Spinal cord (tissue), 10 donors: ENCODE measurements around the gene SEMA3C. TPM values are rescaled to one million over a fixed set of nuclear protein-coding genes. Genes with fewer than 3 reads are reported as not detected.

ENCODE experiments used
- DNase-seq, 6 donors: peaks; one replicate each; pipeline versions ENCODE4 v3.0.0 to v3.0.0-alpha.2; 2013 to 2015; ENCODE audit warnings: low spot score in 6 of 6, low read depth in 4 of 6
- H3K27ac ChIP-seq: one replicate; pipeline ENCODE4 v1.5.1; 2013; ENCODE audit warnings: low read depth, low read length, control low read depth
- H3K27me3 ChIP-seq: one replicate; pipeline ENCODE4 v1.6.1; 2013; ENCODE audit warnings: low read length; ENCODE audit not compliant: control insufficient read depth, insufficient read depth
- H3K36me3 ChIP-seq: one replicate; pipeline ENCODE4 v1.6.1; 2013; ENCODE audit warnings: low read length; ENCODE audit not compliant: control insufficient read depth, insufficient read depth
- H3K4me1 ChIP-seq: one replicate; pipeline ENCODE4 v1.6.1; 2013; ENCODE audit warnings: low read length; ENCODE audit not compliant: control insufficient read depth, insufficient read depth
- H3K4me3 ChIP-seq: one replicate; pipeline ENCODE4 v1.5.1; 2013; ENCODE audit warnings: low read depth, low read length, control low read depth
- H3K9me3 ChIP-seq: one replicate; pipeline ENCODE4 v1.6.1; 2013; ENCODE audit warnings: low read length; ENCODE audit not compliant: control insufficient read depth, insufficient read depth
- WGBS: methylation state at CpG from one replicate; pipeline ENCODE4 v1.1.5; 2013; ENCODE audit warnings: missing lambda C conversion rate; ENCODE audit not compliant: insufficient coverage; 5-methylcytosine and 5-hydroxymethylcytosine counted together
- polyA plus RNA-seq, 2 donors: library from polyadenylated mRNA; unstranded; fragments of 120-200 nt; gene quantifications; one replicate each; pipeline ENCODE4 v1.2.1, GENCODE V29; 2013; ENCODE audit not compliant: insufficient read length in 2 of 2
- total RNA-seq, 2 donors: library from RNA; depleted of rRNA in 1 of 2; stranded (reverse); fragments of 120-200 nt in 1 of 2; fragments of >200 nt in 1 of 2; gene quantifications; one replicate each; pipeline versions ENCODE4 v1.2.3 to v1.2.4, GENCODE V29; 2013 to 2014
- donor health status: healthy.

The SEMA3C gene
- total and polyA plus RNA-seq, 4 donors = 52.9 to 159 (median 107) TPM

DNA sequence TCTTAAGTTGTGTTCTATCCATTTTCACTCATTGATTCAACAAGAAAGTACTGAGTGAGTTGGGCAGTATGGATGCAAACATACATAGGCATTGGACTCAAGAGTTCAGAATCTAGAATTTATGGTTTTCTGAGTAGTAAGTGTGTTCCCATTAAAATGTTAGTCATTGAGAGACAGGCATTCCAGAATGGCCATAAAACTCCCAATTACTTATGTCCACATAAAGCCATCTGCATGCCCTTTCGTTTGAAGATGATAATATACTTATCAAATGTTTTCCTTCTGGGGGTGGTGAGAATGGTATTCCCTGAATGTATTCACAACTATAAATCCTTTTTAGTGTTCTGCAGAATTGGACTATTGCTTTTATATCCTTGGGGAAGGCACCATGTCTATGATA, 148.8 kb downstream of the SEMA3C start:
- Histone ChIP-seq H3K36me3 (no peaks in the 10 kb centered on the region), H3K9me3 (no peaks in the 10 kb centered on the region), H3K4me1 (no peaks in the 10 kb centered on the region), H3K4me3 (no peak overlapping the region), H3K27ac (no peak overlapping the region), H3K27me3 (no peaks in the 10 kb centered on the region)
- WGBS = no CpG with 5 or more reads among the region's 1 CpG
- no peak for DNase-seq

- Histone ChIP-seq H3K36me3 (no peaks in the 10 kb centered on the region), H3K4me3 (no peak overlapping the region), H3K4me1 (no peaks in the 10 kb centered on the region), H3K9me3 (no peaks in the 10 kb centered on the region), H3K27ac (no peak overlapping the region), H3K27me3 (no peaks in the 10 kb centered on the region)
- no CpG with 5 or more reads among the region's 1 CpG for WGBS
- DNase-seq = no peak
Observed at GRCh38 chr7:80768756-80769155, 150.1 kb downstream of the SEMA3C start.

DNA sequence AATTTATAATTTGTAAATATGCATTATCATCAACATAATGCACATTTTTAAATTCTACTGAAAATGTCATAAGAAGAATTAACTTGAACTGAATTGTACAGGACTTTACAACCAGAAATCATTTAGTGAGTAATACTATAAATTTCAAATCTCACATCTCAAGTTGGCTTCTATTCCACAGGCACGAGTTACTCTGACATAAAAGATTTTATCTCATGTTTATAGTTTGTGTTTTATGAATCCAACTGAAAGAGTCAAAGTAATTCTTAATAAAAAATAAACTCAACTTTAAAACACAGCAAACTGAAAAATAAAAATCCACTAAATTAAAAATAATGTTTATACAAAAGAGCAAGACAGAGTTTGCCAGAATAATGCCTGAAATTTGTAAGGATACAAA, 151.2 kb downstream of the SEMA3C start:
- Histone ChIP-seq H3K27ac (no peak overlapping the region), H3K27me3 (no peaks in the 10 kb centered on the region), H3K36me3 (no peaks in the 10 kb centered on the region), H3K9me3 (no peaks in the 10 kb centered on the region), H3K4me1 (no peaks in the 10 kb centered on the region), H3K4me3 (no peak overlapping the region)
- WGBS = no CpG with 5 or more reads among the region's 1 CpG
- DNase-seq = no peak

DNA sequence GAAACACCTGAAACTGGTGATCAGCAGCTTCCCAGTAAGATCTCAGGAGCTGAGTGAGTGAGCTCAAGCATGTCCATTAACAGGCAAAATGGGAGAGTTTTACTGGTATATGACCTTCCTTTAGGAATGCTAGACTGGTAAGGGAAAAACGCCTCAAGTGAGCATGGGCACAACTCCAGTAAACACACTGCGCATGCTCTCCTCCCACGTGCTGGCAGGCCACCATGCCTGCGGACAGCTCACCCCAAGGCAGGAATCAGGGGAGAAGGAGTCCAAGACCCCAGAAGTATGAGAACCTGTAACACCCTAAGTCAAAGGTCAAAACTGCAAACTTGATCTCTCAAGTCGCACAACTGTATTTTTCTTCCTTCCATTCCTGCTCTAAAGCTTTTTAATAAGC, 152.1 kb downstream of the SEMA3C start:
- no peak overlapping the region for H3K27ac ChIP-seq
- WGBS = 86% methylated on average over 4 of the region's 5 CpGs
- H3K27me3 ChIP-seq = no peaks in the 10 kb centered on the region
- H3K4me1 ChIP-seq = no peaks in the 10 kb centered on the region
- H3K4me3 ChIP-seq = no peak overlapping the region
- H3K9me3 ChIP-seq = no peaks in the 10 kb centered on the region
- no peaks in the 10 kb centered on the region for H3K36me3 ChIP-seq
- no peak for DNase-seq

DNA sequence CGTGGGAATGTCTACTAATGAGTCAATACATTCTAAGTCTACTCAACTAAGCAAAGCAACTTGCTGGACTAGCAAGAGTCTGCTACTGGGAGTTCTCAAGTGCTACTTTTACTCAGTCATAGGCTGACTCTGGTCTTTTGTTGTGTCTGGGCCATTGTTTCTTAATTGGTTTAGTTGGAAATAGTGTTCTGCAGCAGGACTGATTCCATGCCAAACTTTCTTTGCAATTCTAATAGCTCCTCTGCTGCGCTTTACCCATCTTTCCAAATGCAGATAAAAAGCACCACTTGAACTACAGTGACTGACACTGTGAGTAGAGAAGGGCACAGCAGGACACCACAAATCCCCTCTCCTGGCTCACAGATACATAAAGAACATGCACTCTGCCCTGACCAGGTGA, 154.7 kb downstream of the SEMA3C start:
- Histone ChIP-seq H3K9me3 (no peaks in the 10 kb centered on the region), H3K4me3 (no peak overlapping the region), H3K27ac (no peak overlapping the region), H3K36me3 (no peaks in the 10 kb centered on the region), H3K27me3 (no peaks in the 10 kb centered on the region), H3K4me1 (no peaks in the 10 kb centered on the region)
- DNase-seq = peak in 2 of 6 donors; percentile 40 to 62
- WGBS = no CpG with 5 or more reads among the region's 2 CpGs

DNA sequence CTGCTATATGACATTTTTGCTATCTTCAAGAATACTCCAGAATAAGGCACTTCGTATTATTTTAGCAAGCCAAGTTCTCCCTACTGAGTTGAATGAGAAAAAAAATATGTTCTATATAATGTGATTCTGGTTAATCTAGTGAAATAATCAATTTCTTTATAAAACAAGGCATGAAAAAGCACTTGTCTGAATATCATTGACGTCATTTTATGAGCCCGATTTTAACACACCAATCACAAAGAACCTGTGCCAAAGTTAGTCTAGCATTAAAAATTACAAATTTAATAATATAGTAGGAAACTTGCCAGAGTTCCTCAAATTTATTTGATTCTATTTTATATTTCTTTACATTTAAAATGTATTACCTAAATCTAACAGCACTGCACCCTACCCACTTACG, 155.1 kb downstream of the SEMA3C start:
- H3K27me3 ChIP-seq = no peaks in the 10 kb centered on the region
- no peaks in the 10 kb centered on the region for H3K36me3 ChIP-seq
- no peak for DNase-seq
- no peaks in the 10 kb centered on the region for H3K4me1 ChIP-seq
- H3K4me3 ChIP-seq = no peak overlapping the region
- WGBS = no CpG with 5 or more reads among the region's 4 CpGs
- H3K27ac ChIP-seq = no peak overlapping the region
- H3K9me3 ChIP-seq = no peaks in the 10 kb centered on the region

- Histone ChIP-seq H3K36me3 (no peaks in the 10 kb centered on the region), H3K27me3 (no peaks in the 10 kb centered on the region), H3K4me3 (no peak overlapping the region), H3K4me1 (no peaks in the 10 kb centered on the region), H3K27ac (no peak overlapping the region), H3K9me3 (no peaks in the 10 kb centered on the region)
- DNase-seq = no peak
- WGBS = no CpG with 5 or more reads among the region's 1 CpG
Observed at GRCh38 chr7:80763289-80763688, 155.6 kb downstream of the SEMA3C start.

- no peaks in the 10 kb centered on the region for H3K9me3 ChIP-seq
- no peaks in the 10 kb centered on the region for H3K36me3 ChIP-seq
- WGBS = no CpG with 5 or more reads among the region's 4 CpGs
- no peak overlapping the region for H3K27ac ChIP-seq
- H3K27me3 ChIP-seq = no peaks in the 10 kb centered on the region
- H3K4me3 ChIP-seq = no peak overlapping the region
- H3K4me1 ChIP-seq = no peaks in the 10 kb centered on the region
- DNase-seq = peak in 1 of 6 donors; percentile 21
Observed at GRCh38 chr7:80760292-80760691, 158.6 kb downstream of the SEMA3C start.

- H3K4me3 ChIP-seq = no peak overlapping the region
- DNase-seq = peak in 2 of 6 donors; percentile 23 to 74
- H3K9me3 ChIP-seq = no peaks in the 10 kb centered on the region
- no peaks in the 10 kb centered on the region for H3K4me1 ChIP-seq
- H3K36me3 ChIP-seq = no peaks in the 10 kb centered on the region
- H3K27me3 ChIP-seq = no peaks in the 10 kb centered on the region
- no peak overlapping the region for H3K27ac ChIP-seq
- WGBS = no CpG with 5 or more reads among the region's 6 CpGs
Observed at GRCh38 chr7:80752954-80753690, 165.7 kb downstream of the SEMA3C start.

GRCh38 chr7:80749270-80749669, 169.6 kb downstream of the SEMA3C start:
- H3K4me1 ChIP-seq = no peaks in the 10 kb centered on the region
- no CpG with 5 or more reads among the region's 2 CpGs for WGBS
- H3K36me3 ChIP-seq = no peaks in the 10 kb centered on the region
- H3K27me3 ChIP-seq = no peaks in the 10 kb centered on the region
- DNase-seq = no peak
- no peaks in the 10 kb centered on the region for H3K9me3 ChIP-seq
- H3K27ac ChIP-seq = peak overlapping the region; percentile 22
- no peak overlapping the region for H3K4me3 ChIP-seq
